Measurements from ENCODE around the gene GNA15.

GNA15 gene

DNA sequence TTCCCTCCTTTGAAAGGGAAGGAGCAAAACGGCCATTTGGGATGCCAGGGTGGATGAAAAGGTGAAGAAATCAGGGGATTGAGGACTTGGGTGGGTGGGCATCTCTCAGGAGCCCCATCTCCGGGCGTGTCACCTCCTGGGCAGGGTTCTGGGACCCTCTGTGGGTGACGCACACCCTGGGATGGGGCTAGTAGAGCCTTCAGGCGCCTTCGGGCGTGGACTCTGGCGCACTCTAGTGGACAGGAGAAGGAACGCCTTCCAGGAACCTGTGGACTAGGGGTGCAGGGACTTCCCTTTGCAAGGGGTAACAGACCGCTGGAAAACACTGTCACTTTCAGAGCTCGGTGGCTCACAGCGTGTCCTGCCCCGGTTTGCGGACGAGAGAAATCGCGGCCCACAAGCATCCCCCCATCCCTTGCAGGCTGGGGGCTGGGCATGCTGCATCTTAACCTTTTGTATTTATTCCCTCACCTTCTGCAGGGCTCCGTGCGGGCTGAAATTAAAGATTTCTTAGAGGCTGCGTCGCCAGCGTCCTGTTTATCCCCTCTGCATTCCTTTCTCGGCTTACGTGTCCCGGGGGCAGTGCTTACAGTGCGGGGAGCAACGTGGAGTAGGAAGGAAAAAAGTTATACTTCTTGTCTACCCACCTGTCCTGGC, 27.5 kb downstream of the GNA15 start (continued):
- TF ChIP-seq, protein P1, sequence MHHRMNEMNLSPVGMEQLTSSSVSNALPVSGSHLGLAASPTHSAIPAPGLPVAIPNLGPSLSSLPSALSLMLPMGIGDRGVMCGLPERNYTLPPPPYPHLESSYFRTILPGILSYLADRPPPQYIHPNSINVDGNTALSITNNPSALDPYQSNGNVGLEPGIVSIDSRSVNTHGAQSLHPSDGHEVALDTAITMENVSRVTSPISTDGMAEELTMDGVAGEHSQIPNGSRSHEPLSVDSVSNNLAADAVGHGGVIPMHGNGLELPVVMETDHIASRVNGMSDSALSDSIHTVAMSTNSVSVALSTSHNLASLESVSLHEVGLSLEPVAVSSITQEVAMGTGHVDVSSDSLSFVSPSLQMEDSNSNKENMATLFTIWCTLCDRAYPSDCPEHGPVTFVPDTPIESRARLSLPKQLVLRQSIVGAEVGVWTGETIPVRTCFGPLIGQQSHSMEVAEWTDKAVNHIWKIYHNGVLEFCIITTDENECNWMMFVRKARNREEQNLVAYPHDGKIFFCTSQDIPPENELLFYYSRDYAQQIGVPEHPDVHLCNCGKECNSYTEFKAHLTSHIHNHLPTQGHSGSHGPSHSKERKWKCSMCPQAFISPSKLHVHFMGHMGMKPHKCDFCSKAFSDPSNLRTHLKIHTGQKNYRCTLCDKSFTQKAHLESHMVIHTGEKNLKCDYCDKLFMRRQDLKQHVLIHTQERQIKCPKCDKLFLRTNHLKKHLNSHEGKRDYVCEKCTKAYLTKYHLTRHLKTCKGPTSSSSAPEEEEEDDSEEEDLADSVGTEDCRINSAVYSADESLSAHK (tag by site-specific recombination; IDR thresholded peaks at IDR 0.05) = no peak
- TF ChIP-seq ZNF555 (tag by site-specific recombination; conservative IDR thresholded peaks at IDR 0.05) = no peak
- no peak for TF ChIP-seq ZNF548 (tag by site-specific recombination; IDR thresholded peaks at IDR 0.05)
- no peak for TF ChIP-seq ZNF843 (tag by site-specific recombination; IDR thresholded peaks at IDR 0.05)
- no peak for TF ChIP-seq ZNF677 (tag by site-specific recombination; IDR thresholded peaks at IDR 0.05)
- TF ChIP-seq SP3 (tag by site-specific recombination; IDR thresholded peaks at IDR 0.05) = no peak
- TF ChIP-seq SCRT2 (tag by site-specific recombination; IDR thresholded peaks at IDR 0.05) = peak; percentile 92
- TF ChIP-seq, protein P2, sequence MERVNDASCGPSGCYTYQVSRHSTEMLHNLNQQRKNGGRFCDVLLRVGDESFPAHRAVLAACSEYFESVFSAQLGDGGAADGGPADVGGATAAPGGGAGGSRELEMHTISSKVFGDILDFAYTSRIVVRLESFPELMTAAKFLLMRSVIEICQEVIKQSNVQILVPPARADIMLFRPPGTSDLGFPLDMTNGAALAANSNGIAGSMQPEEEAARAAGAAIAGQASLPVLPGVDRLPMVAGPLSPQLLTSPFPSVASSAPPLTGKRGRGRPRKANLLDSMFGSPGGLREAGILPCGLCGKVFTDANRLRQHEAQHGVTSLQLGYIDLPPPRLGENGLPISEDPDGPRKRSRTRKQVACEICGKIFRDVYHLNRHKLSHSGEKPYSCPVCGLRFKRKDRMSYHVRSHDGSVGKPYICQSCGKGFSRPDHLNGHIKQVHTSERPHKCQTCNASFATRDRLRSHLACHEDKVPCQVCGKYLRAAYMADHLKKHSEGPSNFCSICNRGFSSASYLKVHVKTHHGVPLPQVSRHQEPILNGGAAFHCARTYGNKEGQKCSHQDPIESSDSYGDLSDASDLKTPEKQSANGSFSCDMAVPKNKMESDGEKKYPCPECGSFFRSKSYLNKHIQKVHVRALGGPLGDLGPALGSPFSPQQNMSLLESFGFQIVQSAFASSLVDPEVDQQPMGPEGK (tag by site-specific recombination; IDR thresholded peaks at IDR 0.05) = 0 out of 2 replicates have a peak, but pooled peaks have one; percentile 21
- TF ChIP-seq SP7 (tag by site-specific recombination; IDR thresholded peaks at IDR 0.05) = no peak
- no peak for TF ChIP-seq ZNF624 (tag by site-specific recombination; IDR thresholded peaks at IDR 0.05)
- TF ChIP-seq ZNF221 (tag by site-specific recombination; IDR thresholded peaks at IDR 0.05; ENCODE audit: borderline replicate concordance) = no peak
- TF ChIP-seq ZBTB8A (tag by site-specific recombination; IDR thresholded peaks at IDR 0.05) = peak; percentile 33; the same call in 1 of the 2 replicates
- no peak for TF ChIP-seq ZNF747 (tag by site-specific recombination; IDR thresholded peaks at IDR 0.05)
- TF ChIP-seq, protein P3, sequence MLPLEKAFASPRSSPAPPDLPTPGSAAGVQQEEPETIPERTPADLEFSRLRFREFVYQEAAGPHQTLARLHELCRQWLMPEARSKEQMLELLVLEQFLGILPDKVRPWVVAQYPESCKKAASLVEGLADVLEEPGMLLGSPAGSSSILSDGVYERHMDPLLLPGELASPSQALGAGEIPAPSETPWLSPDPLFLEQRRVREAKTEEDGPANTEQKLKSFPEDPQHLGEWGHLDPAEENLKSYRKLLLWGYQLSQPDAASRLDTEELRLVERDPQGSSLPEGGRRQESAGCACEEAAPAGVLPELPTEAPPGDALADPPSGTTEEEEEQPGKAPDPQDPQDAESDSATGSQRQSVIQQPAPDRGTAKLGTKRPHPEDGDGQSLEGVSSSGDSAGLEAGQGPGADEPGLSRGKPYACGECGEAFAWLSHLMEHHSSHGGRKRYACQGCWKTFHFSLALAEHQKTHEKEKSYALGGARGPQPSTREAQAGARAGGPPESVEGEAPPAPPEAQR (tag by site-specific recombination; IDR thresholded peaks at IDR 0.05) = no peak
- TF ChIP-seq, protein P4, sequence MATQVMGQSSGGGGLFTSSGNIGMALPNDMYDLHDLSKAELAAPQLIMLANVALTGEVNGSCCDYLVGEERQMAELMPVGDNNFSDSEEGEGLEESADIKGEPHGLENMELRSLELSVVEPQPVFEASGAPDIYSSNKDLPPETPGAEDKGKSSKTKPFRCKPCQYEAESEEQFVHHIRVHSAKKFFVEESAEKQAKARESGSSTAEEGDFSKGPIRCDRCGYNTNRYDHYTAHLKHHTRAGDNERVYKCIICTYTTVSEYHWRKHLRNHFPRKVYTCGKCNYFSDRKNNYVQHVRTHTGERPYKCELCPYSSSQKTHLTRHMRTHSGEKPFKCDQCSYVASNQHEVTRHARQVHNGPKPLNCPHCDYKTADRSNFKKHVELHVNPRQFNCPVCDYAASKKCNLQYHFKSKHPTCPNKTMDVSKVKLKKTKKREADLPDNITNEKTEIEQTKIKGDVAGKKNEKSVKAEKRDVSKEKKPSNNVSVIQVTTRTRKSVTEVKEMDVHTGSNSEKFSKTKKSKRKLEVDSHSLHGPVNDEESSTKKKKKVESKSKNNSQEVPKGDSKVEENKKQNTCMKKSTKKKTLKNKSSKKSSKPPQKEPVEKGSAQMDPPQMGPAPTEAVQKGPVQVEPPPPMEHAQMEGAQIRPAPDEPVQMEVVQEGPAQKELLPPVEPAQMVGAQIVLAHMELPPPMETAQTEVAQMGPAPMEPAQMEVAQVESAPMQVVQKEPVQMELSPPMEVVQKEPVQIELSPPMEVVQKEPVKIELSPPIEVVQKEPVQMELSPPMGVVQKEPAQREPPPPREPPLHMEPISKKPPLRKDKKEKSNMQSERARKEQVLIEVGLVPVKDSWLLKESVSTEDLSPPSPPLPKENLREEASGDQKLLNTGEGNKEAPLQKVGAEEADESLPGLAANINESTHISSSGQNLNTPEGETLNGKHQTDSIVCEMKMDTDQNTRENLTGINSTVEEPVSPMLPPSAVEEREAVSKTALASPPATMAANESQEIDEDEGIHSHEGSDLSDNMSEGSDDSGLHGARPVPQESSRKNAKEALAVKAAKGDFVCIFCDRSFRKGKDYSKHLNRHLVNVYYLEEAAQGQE (tag by site-specific recombination; IDR thresholded peaks at IDR 0.05) = no peak
- TF ChIP-seq, protein P5, sequence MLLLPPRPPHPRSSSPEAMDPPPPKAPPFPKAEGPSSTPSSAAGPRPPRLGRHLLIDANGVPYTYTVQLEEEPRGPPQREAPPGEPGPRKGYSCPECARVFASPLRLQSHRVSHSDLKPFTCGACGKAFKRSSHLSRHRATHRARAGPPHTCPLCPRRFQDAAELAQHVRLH (tag by site-specific recombination; IDR thresholded peaks at IDR 0.05) = no peak
- TF ChIP-seq ZNF155 (tag by site-specific recombination; IDR thresholded peaks at IDR 0.05) = no peak
- TF ChIP-seq ZNF654 (tag by site-specific recombination; IDR thresholded peaks at IDR 0.05; ENCODE audit: low read depth) = peak; percentile 90
- TF ChIP-seq, protein P6, sequence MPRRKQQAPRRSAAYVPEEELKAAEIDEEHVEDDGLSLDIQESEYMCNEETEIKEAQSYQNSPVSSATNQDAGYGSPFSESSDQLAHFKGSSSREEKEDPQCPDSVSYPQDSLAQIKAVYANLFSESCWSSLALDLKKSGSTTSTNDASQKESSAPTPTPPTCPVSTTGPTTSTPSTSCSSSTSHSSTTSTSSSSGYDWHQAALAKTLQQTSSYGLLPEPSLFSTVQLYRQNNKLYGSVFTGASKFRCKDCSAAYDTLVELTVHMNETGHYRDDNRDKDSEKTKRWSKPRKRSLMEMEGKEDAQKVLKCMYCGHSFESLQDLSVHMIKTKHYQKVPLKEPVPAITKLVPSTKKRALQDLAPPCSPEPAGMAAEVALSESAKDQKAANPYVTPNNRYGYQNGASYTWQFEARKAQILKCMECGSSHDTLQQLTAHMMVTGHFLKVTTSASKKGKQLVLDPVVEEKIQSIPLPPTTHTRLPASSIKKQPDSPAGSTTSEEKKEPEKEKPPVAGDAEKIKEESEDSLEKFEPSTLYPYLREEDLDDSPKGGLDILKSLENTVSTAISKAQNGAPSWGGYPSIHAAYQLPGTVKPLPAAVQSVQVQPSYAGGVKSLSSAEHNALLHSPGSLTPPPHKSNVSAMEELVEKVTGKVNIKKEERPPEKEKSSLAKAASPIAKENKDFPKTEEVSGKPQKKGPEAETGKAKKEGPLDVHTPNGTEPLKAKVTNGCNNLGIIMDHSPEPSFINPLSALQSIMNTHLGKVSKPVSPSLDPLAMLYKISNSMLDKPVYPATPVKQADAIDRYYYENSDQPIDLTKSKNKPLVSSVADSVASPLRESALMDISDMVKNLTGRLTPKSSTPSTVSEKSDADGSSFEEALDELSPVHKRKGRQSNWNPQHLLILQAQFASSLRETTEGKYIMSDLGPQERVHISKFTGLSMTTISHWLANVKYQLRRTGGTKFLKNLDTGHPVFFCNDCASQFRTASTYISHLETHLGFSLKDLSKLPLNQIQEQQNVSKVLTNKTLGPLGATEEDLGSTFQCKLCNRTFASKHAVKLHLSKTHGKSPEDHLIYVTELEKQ (tag by site-specific recombination; IDR thresholded peaks at IDR 0.05; ENCODE audit: borderline replicate concordance) = no peak
- TF ChIP-seq ZNF223 (tag by site-specific recombination; IDR thresholded peaks at IDR 0.05) = no peak
- no peak for TF ChIP-seq ZNF311 (tag by site-specific recombination; IDR thresholded peaks at IDR 0.05; ENCODE audit: borderline replicate concordance)
- peak; percentile 31; the same call in 1 of the 2 replicates for TF ChIP-seq GLIS2 (tag by site-specific recombination; IDR thresholded peaks at IDR 0.05)
